ENCODE data around the gene MCAM.

MCAM gene, protein sequence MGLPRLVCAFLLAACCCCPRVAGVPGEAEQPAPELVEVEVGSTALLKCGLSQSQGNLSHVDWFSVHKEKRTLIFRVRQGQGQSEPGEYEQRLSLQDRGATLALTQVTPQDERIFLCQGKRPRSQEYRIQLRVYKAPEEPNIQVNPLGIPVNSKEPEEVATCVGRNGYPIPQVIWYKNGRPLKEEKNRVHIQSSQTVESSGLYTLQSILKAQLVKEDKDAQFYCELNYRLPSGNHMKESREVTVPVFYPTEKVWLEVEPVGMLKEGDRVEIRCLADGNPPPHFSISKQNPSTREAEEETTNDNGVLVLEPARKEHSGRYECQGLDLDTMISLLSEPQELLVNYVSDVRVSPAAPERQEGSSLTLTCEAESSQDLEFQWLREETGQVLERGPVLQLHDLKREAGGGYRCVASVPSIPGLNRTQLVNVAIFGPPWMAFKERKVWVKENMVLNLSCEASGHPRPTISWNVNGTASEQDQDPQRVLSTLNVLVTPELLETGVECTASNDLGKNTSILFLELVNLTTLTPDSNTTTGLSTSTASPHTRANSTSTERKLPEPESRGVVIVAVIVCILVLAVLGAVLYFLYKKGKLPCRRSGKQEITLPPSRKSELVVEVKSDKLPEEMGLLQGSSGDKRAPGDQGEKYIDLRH

DNA sequence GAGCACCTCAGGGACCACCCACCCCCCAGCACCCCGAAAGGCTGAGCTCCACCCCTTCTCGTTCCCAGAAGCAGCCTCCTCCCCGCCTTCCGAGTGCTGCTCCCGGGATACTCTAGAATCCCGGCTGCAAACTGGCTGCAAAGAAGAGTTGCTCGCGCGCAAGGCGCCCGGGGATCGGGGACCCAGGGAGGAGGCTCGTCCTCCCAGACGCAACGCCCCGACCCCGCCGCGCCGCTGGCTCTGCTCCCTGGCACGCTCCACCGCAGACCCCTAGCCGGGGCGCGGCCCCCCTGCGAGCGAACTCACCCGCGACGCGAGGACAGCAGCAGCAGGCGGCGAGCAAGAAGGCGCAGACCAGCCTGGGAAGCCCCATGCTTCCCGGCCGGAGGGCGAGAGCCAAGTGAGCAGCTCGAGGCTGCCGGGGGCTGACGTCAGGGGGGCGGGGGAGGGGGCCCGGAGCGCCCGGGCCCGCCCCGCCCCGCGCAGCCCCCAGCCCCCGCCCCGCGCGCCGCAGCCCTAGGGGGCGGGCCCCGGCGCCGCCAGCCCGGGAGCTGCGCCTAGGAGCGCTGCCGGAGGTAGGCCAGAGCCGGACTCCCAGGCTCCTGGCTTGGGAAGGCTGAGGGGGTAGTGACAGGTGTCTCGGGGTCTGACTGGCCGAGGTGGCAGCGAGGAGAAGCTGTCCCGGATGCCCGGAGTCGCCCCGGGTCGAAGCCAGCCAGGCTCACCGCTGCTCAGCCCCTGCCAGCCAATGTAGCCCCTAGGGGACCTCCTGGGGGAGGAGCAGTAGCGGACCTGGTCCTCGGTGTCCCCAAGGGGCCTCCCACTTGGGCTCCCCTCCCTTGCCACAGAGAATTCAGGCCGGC, at the start of gene MCAM:
Gene MCAM (minus strand): TSS at position 402 of the 863 bp plus-strand sequence. CDS start 29 bp downstream, at position 373.
- peaks cover 14% of the 10 kb centered on the region for H3K4me1 ChIP-seq (ENCODE audit: low read length)
- peaks cover 37% of the 10 kb centered on the region for H3K27me3 ChIP-seq (replicated peaks; ENCODE audit: insufficient read depth, low read length)

DNA sequence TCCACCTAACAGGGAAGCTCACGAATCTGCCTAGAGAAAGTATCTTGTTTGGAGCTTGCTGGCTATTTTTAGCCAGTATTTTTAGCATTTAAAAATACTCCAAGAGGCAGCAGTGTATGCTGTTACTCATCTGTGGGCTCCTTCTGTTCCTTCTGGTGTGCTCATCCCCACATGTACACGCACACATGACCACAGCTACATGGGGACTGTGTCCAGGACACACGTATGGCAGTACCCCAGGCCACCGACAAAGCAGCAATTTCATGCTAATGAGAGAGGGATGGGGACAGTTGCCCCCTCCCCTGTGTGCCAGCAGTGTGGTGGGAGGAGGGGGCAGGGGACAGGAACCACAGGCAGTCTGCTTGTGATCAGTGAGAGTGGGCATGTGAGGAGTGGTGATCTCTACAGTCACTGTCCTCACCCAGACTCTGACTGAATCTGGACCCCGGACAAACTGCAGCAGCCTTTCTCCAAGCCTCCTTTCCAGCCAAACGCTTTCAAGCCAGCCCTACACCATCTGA, 48.2 kb upstream of the MCAM start:
- Histone ChIP-seq H3K79me2 (ENCODE audit: low read length) (no peaks in the 10 kb centered on the region), H3F3A (ENCODE audit: insufficient read depth, low read length) (no peaks in the 10 kb centered on the region), H3K9me2 (replicated peaks; ENCODE audit: insufficient read depth, low read length) (no peaks in the 10 kb centered on the region), H2AFZ (ENCODE audit: low read length) (no peak overlapping the region), H3K9me3 (replicated peaks; ENCODE audit: insufficient read depth, low read length) (no peaks in the 10 kb centered on the region), H3K9ac (ENCODE audit: low read length) (no peak overlapping the region), H3K27me3 (replicated peaks; ENCODE audit: insufficient read depth, low read length) (peaks cover 34% of the 10 kb centered on the region), H3K27ac (ENCODE audit: low read length) (no peak overlapping the region), H4K20me1 (ENCODE audit: insufficient read depth, low read length) (no peaks in the 10 kb centered on the region), H3K4me1 (ENCODE audit: low read length) (peaks cover 14% of the 10 kb centered on the region), H3K36me3 (replicated peaks; ENCODE audit: insufficient read depth, low read length) (no peaks in the 10 kb centered on the region), H3K4me3 (ENCODE audit: low read length) (no peak overlapping the region), H3K4me2 (ENCODE audit: low read depth, low read length) (no peak overlapping the region)
- TF ChIP-seq EZH2 (optimal IDR thresholded peaks at IDR 0.05; ENCODE audit: low read depth, low read length) = no peak
- TF ChIP-seq EZH2phosphoT487 (IDR thresholded peaks at IDR 0.05; ENCODE audit: low read length) = no peak
- TF ChIP-seq, protein P1, sequence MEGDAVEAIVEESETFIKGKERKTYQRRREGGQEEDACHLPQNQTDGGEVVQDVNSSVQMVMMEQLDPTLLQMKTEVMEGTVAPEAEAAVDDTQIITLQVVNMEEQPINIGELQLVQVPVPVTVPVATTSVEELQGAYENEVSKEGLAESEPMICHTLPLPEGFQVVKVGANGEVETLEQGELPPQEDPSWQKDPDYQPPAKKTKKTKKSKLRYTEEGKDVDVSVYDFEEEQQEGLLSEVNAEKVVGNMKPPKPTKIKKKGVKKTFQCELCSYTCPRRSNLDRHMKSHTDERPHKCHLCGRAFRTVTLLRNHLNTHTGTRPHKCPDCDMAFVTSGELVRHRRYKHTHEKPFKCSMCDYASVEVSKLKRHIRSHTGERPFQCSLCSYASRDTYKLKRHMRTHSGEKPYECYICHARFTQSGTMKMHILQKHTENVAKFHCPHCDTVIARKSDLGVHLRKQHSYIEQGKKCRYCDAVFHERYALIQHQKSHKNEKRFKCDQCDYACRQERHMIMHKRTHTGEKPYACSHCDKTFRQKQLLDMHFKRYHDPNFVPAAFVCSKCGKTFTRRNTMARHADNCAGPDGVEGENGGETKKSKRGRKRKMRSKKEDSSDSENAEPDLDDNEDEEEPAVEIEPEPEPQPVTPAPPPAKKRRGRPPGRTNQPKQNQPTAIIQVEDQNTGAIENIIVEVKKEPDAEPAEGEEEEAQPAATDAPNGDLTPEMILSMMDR (IDR thresholded peaks at IDR 0.05; ENCODE audit: low read length) = no peak
- DNase-seq = no peak

More for the DNA sequence above, at the start of gene MCAM:
- H3K9ac ChIP-seq (ENCODE audit: low read length) = peak within 1 kb of the TSS; percentile 48; the same call in 1 of the 2 replicates
- TF ChIP-seq EZH2 (optimal IDR thresholded peaks at IDR 0.05; ENCODE audit: low read depth, low read length) = no peak
- TF ChIP-seq EZH2phosphoT487 (IDR thresholded peaks at IDR 0.05; ENCODE audit: low read length) = no peak
- TF ChIP-seq, protein P1 (IDR thresholded peaks at IDR 0.05; ENCODE audit: low read length) = no peak
- H3K4me2 ChIP-seq (ENCODE audit: low read depth, low read length) = peak within 1 kb of the TSS; percentile 98
- H3K9me2 ChIP-seq (replicated peaks; ENCODE audit: insufficient read depth, low read length) = no peaks in the 10 kb centered on the region
- no peaks in the 10 kb centered on the region for H4K20me1 ChIP-seq (ENCODE audit: insufficient read depth, low read length)
- no peak within 1 kb of the TSS for H3K27ac ChIP-seq (ENCODE audit: low read length)
- H3K79me2 ChIP-seq (ENCODE audit: low read length) = no peaks in the 10 kb centered on the region
- peak within 1 kb of the TSS; percentile 93 for H2AFZ ChIP-seq (ENCODE audit: low read length)
- H3F3A ChIP-seq (ENCODE audit: insufficient read depth, low read length) = peaks cover 7% of the 10 kb centered on the region; the same call in 1 of the 2 replicates
- peak within 1 kb of the TSS; percentile 68 for H3K4me3 ChIP-seq (ENCODE audit: low read length)
- H3K9me3 ChIP-seq (replicated peaks; ENCODE audit: insufficient read depth, low read length) = no peaks in the 10 kb centered on the region
- H3K36me3 ChIP-seq (replicated peaks; ENCODE audit: insufficient read depth, low read length) = no peaks in the 10 kb centered on the region
- DNase-seq = no peak

DNA sequence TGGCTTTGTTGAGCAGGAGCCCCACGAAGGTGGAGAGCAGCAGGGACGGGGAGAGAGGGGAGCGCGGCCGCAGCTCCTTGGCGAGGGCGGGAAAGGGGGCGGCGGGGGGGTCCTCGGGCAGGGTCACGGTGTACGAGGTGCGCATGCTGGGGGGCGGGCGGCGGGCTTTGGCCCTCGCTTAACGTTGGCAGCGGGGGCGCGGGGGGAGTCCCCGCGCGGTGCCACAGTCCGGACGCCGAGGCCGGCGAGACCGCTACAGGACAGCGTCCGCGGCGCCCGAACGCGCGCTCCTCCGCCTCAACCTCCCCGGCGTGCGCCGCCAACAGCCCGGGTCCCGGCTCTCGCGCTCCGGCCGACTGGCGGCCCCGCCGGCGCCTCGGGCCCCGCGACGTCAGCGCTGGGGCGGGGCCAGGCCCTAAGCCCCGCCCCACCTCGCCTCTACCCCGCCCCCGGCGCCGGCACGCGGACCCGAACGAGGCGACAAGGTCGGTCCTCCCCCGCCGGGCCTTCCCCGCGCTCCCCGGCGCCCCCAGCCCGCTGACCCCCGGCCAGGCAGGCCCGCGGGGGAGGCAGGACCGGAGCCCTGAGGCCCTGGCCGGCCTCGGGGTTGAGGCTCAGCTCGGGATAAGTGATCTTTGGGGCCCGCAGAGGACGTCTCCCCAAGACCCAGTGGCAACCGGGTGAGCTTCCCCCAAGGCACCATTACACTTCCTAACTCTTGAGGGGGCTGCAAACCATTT, 47.1 kb upstream of the MCAM start:
- no peak overlapping the region for H3K4me3 ChIP-seq (ENCODE audit: low read length)
- no peaks in the 10 kb centered on the region for H3K36me3 ChIP-seq (replicated peaks; ENCODE audit: insufficient read depth, low read length)
- H3K4me1 ChIP-seq (ENCODE audit: low read length) = peaks cover 12% of the 10 kb centered on the region
- H3K27ac ChIP-seq (ENCODE audit: low read length) = no peak overlapping the region
- no peaks in the 10 kb centered on the region for H3K79me2 ChIP-seq (ENCODE audit: low read length)
- no peak overlapping the region for H3K9ac ChIP-seq (ENCODE audit: low read length)
- no peak for DNase-seq
- peaks cover 34% of the 10 kb centered on the region for H3K27me3 ChIP-seq (replicated peaks; ENCODE audit: insufficient read depth, low read length)
- H4K20me1 ChIP-seq (ENCODE audit: insufficient read depth, low read length) = no peaks in the 10 kb centered on the region
- no peak overlapping the region; the same call in 1 of the 2 replicates for H3K4me2 ChIP-seq (ENCODE audit: low read depth, low read length)
- H3K9me3 ChIP-seq (replicated peaks; ENCODE audit: insufficient read depth, low read length) = no peaks in the 10 kb centered on the region
- TF ChIP-seq, protein P1 (IDR thresholded peaks at IDR 0.05; ENCODE audit: low read length) = no peak
- no peak for TF ChIP-seq EZH2phosphoT487 (IDR thresholded peaks at IDR 0.05; ENCODE audit: low read length)
- no peak for TF ChIP-seq EZH2 (optimal IDR thresholded peaks at IDR 0.05; ENCODE audit: low read depth, low read length)
- no peaks in the 10 kb centered on the region for H3F3A ChIP-seq (ENCODE audit: insufficient read depth, low read length)
- no peaks in the 10 kb centered on the region for H3K9me2 ChIP-seq (replicated peaks; ENCODE audit: insufficient read depth, low read length)
- 0 out of 2 replicates have a peak overlapping the region, but pooled peaks have one; percentile 8 for H2AFZ ChIP-seq (ENCODE audit: low read length)

All from MM.1S (cell line).